ENCODE data around the gene ADGRF1.
"Not testable (repeated sequence)": the region's sequence is repeated elsewhere in the genome, so short reads cannot be mapped to it uniquely, and the experiment has no call there.

Gene ADGRF1

GRCh38 chr6:47059216-47059885 is 17.2 kb upstream of the ADGRF1 start:
- Histone ChIP-seq H3K4me3 (ENCODE audit: low read depth in 1 of 2, low read length in 1 of 2) (no peak overlapping the region), H3K27ac (no peak overlapping the region), H3K36me3 (no peaks in the 10 kb centered on the region), H3K9me3 (no peaks in the 10 kb centered on the region), H3K27me3 (no peaks in the 10 kb centered on the region), H3K4me1 (ENCODE audit: control insufficient read depth in 1 of 2, insufficient read depth in 1 of 2, low read depth in 1 of 2, low read length in 1 of 2) (peaks cover 12 to 39% of the 10 kb centered on the region in 2 experiments)
- TF ChIP-seq, protein P1, sequence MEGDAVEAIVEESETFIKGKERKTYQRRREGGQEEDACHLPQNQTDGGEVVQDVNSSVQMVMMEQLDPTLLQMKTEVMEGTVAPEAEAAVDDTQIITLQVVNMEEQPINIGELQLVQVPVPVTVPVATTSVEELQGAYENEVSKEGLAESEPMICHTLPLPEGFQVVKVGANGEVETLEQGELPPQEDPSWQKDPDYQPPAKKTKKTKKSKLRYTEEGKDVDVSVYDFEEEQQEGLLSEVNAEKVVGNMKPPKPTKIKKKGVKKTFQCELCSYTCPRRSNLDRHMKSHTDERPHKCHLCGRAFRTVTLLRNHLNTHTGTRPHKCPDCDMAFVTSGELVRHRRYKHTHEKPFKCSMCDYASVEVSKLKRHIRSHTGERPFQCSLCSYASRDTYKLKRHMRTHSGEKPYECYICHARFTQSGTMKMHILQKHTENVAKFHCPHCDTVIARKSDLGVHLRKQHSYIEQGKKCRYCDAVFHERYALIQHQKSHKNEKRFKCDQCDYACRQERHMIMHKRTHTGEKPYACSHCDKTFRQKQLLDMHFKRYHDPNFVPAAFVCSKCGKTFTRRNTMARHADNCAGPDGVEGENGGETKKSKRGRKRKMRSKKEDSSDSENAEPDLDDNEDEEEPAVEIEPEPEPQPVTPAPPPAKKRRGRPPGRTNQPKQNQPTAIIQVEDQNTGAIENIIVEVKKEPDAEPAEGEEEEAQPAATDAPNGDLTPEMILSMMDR (IDR thresholded peaks at IDR 0.05), result no peak

- H3K27ac ChIP-seq, result no peak overlapping the region
- no peaks in the 10 kb centered on the region for H3K27me3 ChIP-seq
- no peak overlapping the region for H3K4me3 ChIP-seq (ENCODE audit: low read depth in 1 of 2, low read length in 1 of 2)
- peaks cover 9 to 34% of the 10 kb centered on the region in 2 experiments for H3K4me1 ChIP-seq (ENCODE audit: control insufficient read depth in 1 of 2, insufficient read depth in 1 of 2, low read depth in 1 of 2, low read length in 1 of 2)
- H3K9me3 ChIP-seq, result no peaks in the 10 kb centered on the region
- TF ChIP-seq, protein P1 (IDR thresholded peaks at IDR 0.05), result no peak
- H3K36me3 ChIP-seq, result no peaks in the 10 kb centered on the region
Measured at GRCh38 chr6:47057830-47058540, 15.9 kb upstream of the ADGRF1 start.

DNA sequence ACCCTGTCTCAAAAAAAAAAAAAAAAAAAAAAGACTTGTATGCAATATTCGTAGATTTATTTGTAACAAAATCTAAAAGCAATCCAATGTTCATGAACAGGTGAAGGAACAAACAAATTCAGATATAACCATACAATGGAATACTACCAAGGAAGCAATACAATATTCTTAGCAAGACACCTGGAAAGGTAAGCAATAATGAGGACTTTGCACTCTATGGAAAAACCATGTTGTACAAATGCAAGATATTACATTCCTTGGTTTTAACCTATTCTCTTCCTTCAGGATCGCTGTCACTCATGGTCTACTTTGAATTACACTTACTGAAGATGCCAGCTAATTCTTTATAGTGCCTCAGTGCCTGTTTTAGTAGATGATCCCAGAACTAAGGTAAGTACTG is 14.7 kb upstream of the ADGRF1 start:
- Histone ChIP-seq H3K27me3 (no peaks in the 10 kb centered on the region), H3K4me3 (ENCODE audit: low read depth in 1 of 2, low read length in 1 of 2) (no peak overlapping the region), H3K9me3 (no peaks in the 10 kb centered on the region), H3K4me1 (ENCODE audit: control insufficient read depth in 1 of 2, insufficient read depth in 1 of 2, low read depth in 1 of 2, low read length in 1 of 2) (peaks cover 5 to 23% of the 10 kb centered on the region in 2 experiments), H3K36me3 (no peaks in the 10 kb centered on the region), H3K27ac (no peak overlapping the region)
- TF ChIP-seq, protein P1 (IDR thresholded peaks at IDR 0.05), result no peak

GRCh38 chr6:47054302-47054701 is 12.2 kb upstream of the ADGRF1 start:
- not testable (repeated sequence) for H3K27me3 ChIP-seq; H3K4me1 ChIP-seq (ENCODE audit: control insufficient read depth in 1 of 2, insufficient read depth in 1 of 2, low read depth in 1 of 2, low read length in 1 of 2); H3K4me3 ChIP-seq (ENCODE audit: low read depth in 1 of 2, low read length in 1 of 2); H3K27ac ChIP-seq; H3K36me3 ChIP-seq; H3K9me3 ChIP-seq

GRCh38 chr6:47048638-47049037 is 6.5 kb upstream of the ADGRF1 start:
- H3K27ac ChIP-seq, result no peak overlapping the region
- no peaks in the 10 kb centered on the region for H3K36me3 ChIP-seq
- TF ChIP-seq, protein P1 (IDR thresholded peaks at IDR 0.05), result no peak
- H3K27me3 ChIP-seq, result no peaks in the 10 kb centered on the region
- no peak overlapping the region for H3K4me3 ChIP-seq (ENCODE audit: low read depth in 1 of 2, low read length in 1 of 2)
- peaks cover 12 to 18% of the 10 kb centered on the region in 2 experiments for H3K4me1 ChIP-seq (ENCODE audit: control insufficient read depth in 1 of 2, insufficient read depth in 1 of 2, low read depth in 1 of 2, low read length in 1 of 2)
- H3K9me3 ChIP-seq, result no peaks in the 10 kb centered on the region
